Globus pallidus (tissue), 1 donor: Measurements from ENCODE around the gene ZNF827.

Experiments used
- DNase-seq: peaks from one replicate; pipeline ENCODE4 v3.0.0-alpha.2; 2015; ENCODE audit warnings: low spot score

Gene ZNF827

DNA sequence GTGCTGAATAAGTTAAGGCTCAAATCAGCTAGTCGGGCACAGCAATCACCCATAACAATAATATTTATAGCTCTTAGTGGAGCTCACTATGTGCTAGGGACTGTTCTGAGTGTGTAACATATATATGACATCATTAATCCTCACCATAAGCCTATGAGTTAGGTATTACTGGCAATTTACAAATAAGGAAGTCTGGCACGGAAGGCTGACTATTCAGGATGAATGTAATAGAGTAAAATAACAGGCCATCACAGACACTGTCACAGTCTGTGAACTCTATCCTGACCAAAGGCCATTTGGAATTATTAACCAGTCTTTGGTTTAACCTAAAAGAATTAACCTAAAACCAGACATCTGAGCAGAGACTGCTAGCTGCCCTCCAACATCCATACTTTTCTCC lies 139.4 kb downstream of the ZNF827 start:
- no peak for DNase-seq

DNA sequence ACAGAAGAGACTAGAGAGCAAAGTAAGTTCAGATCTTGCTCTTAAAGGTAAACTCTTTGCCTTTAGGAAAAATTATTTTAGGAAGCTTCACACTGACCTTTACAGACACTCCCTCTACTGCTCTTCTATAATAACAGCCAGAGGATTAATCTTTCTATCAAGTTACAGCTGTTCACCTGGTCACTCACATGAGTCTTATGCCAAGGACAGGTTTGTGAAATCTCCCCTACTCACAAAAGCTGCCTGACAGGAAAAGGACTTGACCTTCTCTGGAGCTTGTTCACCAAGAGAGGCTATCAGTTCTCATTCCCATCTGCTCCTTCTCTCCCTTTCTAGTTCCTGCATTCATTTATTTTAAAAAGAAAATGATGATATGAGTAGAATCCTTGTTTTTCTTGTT lies 141.3 kb downstream of the ZNF827 start:
- no peak for DNase-seq

DNA sequence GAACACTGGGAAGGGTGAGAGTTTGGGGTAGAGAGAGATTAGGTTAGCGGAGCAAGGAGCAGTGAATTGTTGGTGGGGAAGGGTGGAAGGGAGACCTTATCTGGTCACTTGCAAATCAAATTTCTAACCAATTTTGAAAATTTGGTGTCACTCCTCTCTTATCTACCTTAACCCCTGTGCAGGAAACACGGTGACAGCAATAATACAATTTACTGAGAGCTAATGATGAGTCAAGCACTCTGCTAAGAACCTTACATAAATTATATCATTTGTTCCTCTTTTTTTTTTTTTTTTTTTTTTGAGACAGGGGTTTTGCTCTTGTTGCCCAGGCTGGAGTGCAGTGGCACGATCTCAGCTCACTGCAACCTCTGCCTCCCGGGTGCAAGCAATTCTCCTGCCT lies 142.3 kb downstream of the ZNF827 start:
- DNase-seq, result no peak

DNA sequence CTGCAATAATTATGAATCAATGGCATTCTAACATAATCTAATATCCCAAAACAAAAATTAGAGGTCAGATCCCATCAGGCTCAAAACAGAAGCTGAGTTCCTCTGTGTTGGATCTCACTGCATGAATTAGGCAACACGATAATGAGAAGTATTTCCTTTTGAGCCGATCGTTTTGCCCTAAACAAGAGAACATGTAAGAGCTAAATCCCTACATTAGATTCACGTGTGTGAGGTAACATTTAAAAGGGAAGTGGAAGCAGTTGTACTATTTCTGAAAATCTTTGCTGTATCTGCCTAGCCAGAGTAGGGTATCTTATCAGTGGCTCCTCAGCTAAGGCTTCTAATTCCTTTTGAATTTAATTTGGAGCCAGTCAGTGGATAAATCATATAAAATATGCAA lies 143.1 kb downstream of the ZNF827 start:
- DNase-seq, result no peak

DNA sequence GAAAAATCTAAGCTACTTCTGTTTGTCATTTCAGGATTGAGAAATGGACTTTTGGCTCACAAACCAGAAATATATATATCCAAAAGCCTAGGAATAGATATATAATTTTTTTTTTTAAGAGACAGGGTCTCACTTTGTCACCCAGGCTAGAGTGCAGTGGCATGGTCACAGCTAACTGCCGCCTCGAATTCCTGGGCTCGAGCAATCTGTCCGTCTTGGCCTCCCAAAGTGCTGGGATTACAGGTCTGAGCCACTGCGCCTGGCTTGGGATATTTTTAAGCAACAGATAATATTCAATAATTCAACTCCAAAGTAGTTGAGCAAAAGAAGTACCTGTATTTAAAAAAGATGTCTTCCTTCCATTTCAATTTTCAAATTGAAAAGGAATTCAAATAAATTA lies 146.2 kb downstream of the ZNF827 start:
- DNase-seq, result no peak

DNA sequence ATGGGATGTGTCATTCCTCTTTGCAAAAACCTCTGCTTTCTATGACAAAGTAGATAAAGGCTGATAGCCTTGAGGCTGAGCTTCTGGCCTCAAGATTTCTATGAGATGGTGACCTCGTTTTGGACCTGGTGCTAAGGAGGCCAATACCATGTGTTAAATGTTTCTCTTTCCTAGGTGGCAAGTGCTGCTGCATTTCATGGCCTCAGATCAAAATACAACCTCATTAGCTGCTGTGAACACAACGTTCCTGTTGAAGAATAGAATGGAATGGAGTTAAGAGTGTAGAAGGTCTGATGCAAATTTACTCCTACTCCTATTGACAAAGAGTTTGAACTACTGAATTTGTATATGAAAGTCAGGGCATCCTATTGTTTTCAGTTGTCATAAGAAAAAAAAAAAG lies 146.6 kb downstream of the ZNF827 start:
- DNase-seq, result no peak

DNA sequence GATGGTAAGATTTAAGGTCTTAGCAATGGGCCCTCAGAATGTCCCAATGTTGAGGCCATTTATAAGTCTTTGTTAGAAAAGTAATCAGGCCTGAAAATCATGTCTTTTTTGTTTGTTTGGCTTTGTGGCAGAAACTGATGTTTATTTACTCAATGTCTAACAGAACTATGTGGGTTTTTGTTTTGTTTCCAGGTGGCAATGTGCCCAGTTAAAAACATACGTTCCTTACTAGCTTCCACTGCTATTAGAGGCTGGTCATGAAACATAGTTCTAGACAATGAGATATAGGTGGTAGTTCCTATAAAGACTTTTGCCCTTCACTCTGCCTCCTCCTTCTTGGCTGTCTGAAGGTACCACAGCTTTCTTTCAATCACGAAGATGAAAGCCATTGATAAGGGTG lies 149.9 kb downstream of the ZNF827 start:
- DNase-seq, result no peak

DNA sequence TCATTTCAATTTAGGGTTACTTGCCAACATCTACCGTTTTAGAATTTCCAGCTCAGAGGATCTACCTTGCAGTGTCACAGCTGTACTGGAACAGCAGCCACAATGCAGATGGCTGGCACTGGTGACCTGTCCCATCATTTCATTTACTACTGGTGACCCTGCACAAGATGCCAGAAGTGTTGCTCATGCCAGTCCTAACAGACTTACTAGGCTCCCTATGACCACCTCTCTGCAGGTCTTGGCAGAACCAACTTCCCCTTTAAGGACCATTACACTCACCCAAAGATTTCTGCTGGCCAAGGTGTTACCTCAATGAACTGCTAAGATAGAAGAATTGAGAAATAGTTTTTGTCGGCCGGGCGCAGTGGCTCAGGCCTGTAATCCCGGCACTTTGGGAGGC lies 151.8 kb downstream of the ZNF827 start:
- DNase-seq, result no peak

DNA sequence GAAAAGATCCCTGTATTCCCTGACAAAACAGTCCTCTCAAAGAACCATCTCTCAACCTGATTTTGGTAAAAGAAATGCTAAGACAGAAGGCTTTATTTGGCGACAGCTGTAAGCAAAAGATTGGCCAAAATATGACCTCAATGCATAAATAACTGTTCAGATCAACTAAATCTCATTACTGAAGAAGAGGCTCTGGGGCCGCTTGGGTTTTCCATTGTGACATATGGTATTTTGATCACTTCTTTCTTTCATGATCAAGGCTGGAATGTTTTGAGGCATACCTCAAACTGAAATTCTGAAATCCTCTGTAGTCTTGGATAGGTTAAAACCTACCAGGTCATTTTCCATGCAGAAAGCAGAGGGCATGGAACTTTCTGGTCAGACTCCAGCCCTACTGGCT lies 152.4 kb downstream of the ZNF827 start:
- DNase-seq, result no peak

DNA sequence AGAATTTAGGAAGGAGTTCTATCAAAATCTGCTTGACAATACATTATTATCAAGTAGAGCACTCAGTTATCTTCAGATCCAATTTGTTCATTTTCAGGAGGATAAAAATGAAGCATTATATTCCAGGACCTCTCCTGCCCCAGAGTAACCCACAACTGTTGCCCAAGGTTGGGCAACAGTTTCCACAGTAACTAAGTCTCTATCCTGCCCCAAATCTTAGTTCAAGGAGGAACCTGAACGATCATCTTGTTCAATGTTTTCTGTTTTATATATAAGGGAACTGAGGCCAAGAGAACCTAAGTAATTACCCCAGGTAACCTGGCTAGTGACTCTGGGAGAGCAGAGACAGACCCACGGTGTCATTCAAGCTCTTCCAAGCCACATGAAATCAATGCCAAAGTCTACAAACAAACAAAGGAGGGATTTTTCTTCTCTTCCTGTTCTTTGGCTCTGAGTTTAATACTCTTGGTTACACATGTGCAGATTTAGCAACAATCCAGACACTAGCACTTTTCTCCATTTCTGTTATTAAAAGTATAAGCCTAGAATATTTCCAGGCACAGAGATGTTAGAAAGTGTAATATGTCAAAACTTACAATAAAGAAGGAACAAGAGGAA lies 153.1 kb downstream of the ZNF827 start:
- DNase-seq, result peak; percentile 30

DNA sequence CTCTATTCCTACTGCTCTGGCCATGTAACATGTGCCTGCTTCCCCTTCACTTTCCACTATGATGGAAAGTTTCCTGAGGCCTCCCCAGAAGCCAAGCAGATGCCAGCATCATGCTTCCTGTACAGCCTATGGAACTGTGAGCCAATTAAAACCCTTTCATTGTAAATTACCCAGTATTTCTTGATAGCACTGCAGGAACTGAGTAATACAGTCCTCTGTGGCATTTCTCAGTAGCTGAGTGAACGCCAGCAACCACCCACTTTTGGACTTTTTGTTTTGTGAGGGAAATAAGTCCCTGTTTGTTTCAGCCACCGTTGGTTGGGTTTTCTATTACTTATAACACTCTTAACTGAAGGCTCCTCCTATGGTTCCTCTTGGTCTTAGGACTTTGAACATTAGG lies 154.6 kb downstream of the ZNF827 start:
- DNase-seq, result no peak

DNA sequence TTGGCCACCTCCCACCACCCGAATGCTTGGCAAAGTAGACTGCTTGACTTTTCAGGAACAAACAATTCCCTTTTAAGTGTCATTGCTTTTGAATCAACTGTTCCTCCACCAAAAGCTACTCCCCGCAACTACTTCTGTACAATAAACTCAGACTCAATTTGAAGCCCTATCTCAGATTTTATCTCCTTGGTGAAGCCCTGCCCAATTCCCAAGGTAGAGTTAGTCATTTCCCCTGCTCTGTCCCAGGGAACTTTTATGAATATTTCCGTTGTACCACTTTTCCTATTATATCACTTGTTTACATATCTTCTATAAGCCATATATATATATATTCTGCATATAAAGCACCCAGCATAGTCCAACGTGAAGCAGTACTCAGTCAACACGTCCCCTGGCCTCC lies 155.9 kb downstream of the ZNF827 start:
- no peak for DNase-seq

DNA sequence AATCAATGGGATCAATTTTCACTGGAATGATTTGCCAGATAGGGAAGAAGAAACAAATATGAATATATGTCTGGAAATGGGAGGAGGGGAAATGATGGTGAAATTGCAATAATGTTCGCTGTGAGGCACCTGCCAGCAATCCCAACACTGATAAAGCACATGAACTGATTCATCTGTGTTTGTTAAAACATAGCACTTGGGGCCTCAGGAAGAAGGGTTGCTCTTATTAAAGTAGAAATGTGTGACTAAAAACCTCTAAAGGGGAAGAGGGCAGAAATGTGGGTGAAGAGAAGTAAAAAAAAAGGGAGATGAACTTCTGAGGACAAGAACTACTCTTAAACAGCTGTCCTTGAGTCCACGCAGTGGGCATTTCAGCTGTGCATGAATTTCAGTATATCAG lies 157.3 kb downstream of the ZNF827 start:
- DNase-seq, result no peak

DNA sequence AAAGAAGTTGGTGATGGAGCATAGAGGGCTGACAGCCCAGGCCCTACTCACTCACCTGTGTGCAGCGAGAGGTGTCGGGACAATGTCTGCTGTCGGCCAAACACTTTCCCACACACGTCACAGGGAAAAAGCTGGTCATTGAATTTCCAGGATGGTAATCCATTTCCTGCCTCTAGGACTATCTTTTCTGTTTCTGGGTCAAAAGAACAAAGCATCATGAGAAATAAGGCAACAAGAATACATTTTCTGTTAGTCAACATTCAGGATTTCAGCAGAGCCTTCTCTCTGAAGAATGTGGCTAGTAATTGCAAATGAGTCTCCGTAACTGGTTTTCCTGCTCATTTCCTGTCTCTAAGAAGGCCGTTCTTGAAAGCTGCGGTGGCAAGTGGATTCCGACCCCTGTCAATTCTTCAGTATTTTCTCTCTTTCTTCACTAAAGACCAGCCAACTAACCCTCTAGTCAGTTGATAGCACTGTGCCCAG lies 159.3 kb downstream of the ZNF827 start:
- no peak for DNase-seq

DNA sequence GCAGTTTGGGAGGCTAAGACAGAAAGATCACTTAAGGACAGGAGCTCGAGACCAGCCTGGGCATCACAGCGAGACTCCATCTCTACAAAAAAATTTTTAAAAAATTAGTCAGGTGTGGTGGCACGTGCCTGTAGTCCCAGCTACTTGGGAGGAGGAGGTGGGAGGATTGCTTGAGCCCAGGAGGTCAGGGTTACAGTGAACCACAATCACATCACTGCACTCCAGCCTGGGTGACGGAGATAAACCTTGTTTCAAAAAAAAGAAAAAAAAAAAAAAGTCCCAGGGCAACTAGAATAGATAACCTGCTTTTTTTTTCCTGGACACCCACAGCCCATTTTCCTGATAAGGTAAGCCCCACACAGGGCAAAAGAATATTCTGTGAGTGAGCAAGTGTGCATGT lies 162.4 kb downstream of the ZNF827 start:
- DNase-seq, result no peak

DNA sequence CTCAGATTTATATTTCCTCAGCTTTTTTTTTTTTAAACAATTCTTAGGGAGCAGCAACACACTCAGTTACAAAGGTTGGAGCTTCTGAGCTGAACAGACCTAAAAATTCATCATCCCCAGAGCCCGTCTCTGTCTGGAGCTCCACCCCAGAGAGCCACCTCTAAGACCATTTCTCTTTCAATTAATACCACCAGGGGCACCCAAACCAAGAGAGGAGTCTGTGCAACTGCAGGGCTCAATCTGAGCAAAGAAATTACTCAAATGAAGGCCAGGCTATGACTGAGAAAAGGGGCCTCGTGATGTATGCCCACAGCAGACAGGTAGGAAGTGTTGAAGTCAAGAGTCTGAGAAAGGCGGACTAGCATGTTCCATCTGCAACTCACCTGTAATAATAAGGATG lies 163.2 kb downstream of the ZNF827 start:
- DNase-seq, result no peak

DNA sequence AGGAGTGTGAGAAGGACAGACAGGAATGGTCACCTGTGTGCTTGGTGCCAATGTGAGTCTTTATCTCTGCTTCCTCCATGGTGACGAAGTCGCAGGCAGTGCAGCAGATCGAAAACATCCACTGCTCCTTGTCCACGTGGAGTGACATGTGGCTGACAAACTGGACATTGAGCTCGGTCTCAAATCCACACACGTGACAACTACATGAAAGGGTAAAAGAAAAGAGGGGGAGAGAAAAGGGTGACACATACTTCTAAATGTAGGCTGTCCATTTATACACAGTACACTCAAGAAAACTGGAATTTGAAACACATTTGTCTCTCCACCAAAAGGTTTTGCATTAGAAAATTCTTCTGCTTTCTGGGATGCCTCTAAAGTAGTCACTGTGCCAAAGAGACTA lies 164.2 kb downstream of the ZNF827 start:
- no peak for DNase-seq

DNA sequence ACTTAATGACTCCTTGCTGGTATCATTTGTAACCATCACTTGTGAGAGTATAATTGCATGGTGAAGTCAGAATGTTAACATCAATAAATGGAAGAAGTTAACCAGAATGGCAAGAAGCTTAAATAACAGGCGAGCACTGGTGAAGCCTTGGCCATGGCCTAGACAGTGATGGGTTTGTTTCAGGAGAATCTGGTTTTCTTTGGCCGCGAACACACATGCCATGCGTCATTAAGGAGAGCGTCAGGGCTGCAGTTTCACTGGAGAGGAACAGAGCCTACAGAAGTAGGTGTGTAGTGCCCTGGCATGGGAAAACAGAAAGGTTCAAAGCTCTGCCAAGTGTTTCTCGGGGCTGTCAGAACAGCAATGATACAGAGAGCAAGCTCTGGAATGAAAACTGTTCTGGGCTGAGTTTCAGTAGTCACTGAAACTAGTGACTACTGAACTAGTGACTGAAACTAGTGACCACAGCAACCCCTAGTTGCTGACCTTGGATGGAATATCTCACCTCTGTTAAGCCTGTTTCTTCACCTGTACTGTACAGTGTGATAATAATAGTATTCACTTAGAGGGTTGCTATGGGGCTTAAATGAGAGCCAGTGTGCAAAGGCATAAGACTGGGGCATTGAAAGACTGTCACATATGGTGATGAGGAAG lies 164.9 kb downstream of the ZNF827 start:
- DNase-seq, result peak; percentile 22

DNA sequence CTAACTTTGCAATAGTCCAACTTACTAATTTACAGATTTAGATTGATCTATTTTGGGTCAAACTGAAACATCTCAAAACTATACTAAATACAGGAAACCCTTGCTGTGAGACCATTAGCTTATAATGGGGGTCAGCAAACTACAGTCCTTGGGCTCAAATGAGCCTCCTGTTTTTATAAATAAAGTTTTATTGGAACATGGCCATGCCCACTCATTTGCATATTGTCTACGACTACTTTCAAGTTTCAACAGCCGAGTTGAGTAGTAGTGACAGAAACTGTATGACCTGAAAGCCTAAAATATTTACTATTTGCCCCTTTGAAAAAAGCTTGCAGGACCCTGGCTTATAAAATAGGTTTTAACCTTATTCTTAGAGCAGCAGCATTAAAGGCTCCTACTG lies 166.3 kb downstream of the ZNF827 start:
- DNase-seq, result no peak

DNA sequence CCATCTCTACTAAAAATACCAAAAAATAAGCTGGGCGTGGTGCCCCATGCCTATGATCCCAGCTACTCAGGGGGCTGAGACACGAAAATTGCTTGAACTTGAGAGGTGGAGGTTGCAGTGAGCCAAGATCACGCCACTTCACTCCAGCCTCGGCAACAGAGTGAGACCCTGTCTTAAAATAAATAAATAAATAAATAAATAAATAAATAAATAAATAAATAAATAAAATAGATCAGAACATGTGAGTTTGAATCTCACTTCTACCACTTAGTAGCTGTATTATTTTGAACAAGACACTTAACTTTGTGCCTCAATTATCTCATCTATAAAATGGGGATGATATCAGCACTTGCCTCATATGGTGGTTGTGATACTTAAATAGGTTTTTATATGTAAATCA lies 168.5 kb downstream of the ZNF827 start:
- no peak for DNase-seq

DNA sequence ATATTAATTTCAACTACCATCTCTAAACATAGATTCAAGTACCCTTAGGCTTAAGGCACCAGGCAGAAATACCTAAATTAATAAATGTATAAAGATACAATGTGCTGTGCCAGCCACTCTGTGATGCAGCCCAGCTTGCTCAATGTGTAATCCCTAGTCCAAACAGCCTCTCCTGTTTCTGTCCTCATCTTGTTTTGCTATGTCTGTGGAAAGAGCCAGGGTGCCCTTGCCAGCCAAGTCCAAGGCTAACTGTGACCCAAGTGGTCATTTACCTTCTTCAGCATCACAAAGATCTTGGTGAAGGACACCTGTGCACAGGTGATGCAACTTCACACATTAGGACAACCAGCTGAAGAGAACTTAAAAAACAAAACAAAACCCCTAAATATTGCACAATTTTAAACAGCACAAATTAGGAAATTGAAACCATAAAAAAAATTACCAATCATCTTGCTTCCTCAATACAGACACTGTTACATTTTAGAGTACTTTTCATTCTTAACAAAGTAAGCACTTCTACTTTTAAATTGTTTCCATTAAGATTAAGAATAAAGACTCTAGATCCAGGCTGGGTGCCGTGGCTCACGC lies 169.1 kb downstream of the ZNF827 start:
- DNase-seq, result no peak

DNA sequence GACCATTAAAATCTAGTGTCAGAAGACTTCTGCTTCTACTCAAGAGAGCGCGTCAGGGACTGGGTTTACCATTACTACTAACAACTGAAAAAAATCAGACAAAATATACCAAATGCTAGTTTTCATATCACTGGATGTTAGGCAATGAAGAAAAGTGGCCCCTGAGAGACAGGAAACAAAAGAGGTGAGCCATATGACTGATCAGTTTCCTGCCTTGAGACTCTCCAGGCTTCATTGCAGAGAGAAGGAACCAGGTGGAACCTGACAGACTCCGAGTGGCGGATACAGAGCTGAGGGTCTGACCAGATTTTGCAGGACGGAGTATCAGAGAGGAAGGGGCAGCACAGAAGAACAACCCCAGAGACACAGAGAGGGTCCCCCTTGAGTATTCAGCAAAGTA lies 172.3 kb downstream of the ZNF827 start:
- DNase-seq, result no peak

DNA sequence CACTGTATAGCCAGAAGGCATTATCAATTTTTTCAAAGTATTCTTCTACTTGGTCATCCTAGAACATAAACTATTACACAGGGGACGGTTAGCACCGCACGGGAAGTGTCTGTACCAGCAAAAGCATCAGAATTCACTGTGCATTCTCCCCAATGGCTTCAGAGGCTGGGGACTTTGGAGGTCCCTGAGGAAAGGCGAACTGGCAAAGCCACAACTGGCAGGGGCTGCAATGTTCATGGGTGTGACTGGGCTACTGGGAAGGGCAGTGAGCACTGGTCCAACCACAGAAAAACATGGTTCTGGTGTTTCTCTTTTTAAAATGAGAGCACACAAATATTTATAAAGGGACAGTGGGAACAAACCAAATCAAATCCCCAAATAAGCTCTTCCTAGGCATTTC lies 175.2 kb downstream of the ZNF827 start:
- DNase-seq, result no peak

DNA sequence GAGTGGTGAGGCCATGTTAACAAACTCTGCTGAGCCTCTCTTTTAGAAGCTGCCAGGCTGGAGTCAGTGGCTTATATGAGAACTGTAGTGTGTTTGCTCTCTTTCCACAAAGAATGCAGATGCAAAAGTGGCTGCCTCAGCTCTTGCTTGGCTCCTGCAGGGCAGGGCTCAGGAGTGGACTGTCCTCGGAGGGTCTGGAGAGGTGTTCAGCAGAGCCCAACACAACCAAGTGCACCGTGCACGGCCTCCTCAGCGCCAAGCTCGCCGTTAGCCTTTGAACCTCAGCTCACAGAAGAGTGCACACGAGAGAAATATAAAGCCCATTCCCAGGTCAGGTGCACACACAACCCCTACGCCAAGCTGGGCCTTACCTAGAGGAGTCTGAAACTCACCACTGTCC lies 175.9 kb downstream of the ZNF827 start:
- no peak for DNase-seq
